Testis (tissue), 2 donors: ENCODE data around the gene SREK1IP1.

ENCODE experiments used
- POLR2A ChIP-seq: fragments of 450-650 bp; IDR thresholded peaks from one replicate; pipeline ENCODE4 v1.6.1; 2017; ENCODE audit warnings: antibody characterized with exemption, mild to moderate bottlenecking, moderate library complexity
- TF ChIP-seq, protein P1 (sequence below), 3 experiments: fragments of 450-650 bp in 2 of 3; fragments of 200-600 bp in 1 of 3; sonication (generic) in 1 of 3; IDR thresholded peaks; one replicate each; pipeline ENCODE4 v1.5.1; 2016 to 2019; ENCODE audit warnings: antibody characterized with exemption in 3 of 3, mild to moderate bottlenecking in 2 of 3, moderate library complexity in 1 of 3

- TF ChIP-seq, protein P1, sequence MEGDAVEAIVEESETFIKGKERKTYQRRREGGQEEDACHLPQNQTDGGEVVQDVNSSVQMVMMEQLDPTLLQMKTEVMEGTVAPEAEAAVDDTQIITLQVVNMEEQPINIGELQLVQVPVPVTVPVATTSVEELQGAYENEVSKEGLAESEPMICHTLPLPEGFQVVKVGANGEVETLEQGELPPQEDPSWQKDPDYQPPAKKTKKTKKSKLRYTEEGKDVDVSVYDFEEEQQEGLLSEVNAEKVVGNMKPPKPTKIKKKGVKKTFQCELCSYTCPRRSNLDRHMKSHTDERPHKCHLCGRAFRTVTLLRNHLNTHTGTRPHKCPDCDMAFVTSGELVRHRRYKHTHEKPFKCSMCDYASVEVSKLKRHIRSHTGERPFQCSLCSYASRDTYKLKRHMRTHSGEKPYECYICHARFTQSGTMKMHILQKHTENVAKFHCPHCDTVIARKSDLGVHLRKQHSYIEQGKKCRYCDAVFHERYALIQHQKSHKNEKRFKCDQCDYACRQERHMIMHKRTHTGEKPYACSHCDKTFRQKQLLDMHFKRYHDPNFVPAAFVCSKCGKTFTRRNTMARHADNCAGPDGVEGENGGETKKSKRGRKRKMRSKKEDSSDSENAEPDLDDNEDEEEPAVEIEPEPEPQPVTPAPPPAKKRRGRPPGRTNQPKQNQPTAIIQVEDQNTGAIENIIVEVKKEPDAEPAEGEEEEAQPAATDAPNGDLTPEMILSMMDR (IDR thresholded peaks at IDR 0.05) = no peak
- no peak for TF ChIP-seq POLR2A
Measured at GRCh38 chr5:64690104-64690416, 78.4 kb downstream of the SREK1IP1 start.
